Lung (tissue), 12 donors: ENCODE data around the gene MAGED1. TPM values are rescaled to one million over a fixed set of nuclear protein-coding genes. Genes with fewer than 3 reads are reported as not detected.

ENCODE experiments used
- ATAC-seq: fragments of 200-7000 bp; cut with Tn5 transposase; one replicate; pipeline ENCODE4 v1.9.1; 2020; ENCODE audit warnings: moderate number of reproducible peaks; ENCODE audit not compliant: insufficient read depth, low FRiP score
- DNase-seq, 3 donors: peaks; one replicate each; pipeline ENCODE4 v3.0.0-alpha.2; 2013 to 2017
- H3K27ac ChIP-seq, 2 donors: one replicate each; pipeline ENCODE4 v1.5.1; 2013; ENCODE audit warnings: mild to moderate bottlenecking in 2 of 2, moderate library complexity in 2 of 2, control low read depth in 1 of 2, inconsistent platforms in 1 of 2, low read depth in 1 of 2, low read length in 1 of 2
- H3K27me3 ChIP-seq, 3 donors: one replicate each; pipeline ENCODE4 v1.5.1; 2013; ENCODE audit warnings: low read length in 2 of 3; ENCODE audit not compliant: control insufficient read depth in 3 of 3, insufficient read depth in 3 of 3
- H3K36me3 ChIP-seq, 4 donors: one replicate each; pipeline ENCODE4 v1.5.1; 2013; ENCODE audit warnings: low read length in 4 of 4, mild to moderate bottlenecking in 1 of 4, moderate library complexity in 1 of 4; ENCODE audit not compliant: control insufficient read depth in 4 of 4, insufficient read depth in 4 of 4
- H3K4me1 ChIP-seq, 5 donors: one replicate each; pipeline ENCODE4 v1.5.1; 2013; ENCODE audit warnings: low read length in 5 of 5, mild to moderate bottlenecking in 2 of 5, moderate library complexity in 1 of 5; ENCODE audit not compliant: control insufficient read depth in 5 of 5, insufficient read depth in 5 of 5
- H3K4me3 ChIP-seq: one replicate; pipeline ENCODE4 v1.5.1; 2013; ENCODE audit warnings: mild to moderate bottlenecking, control low read depth, moderate library complexity
- H3K9ac ChIP-seq, 2 donors: one replicate each; pipeline ENCODE4 v1.5.1; 2013; ENCODE audit warnings: low read length in 2 of 2, control low read depth in 1 of 2; ENCODE audit not compliant: insufficient read depth in 1 of 2
- H3K9me3 ChIP-seq, 4 donors: one replicate each; pipeline ENCODE4 v1.5.1; 2013; ENCODE audit warnings: low read length in 3 of 4, mild to moderate bottlenecking in 1 of 4, moderate library complexity in 1 of 4; ENCODE audit not compliant: control insufficient read depth in 4 of 4, insufficient read depth in 3 of 4
- WGBS, 2 donors: extraction: QIAGEN DNeasy Blood & Tissue Kit; methylation state at CpG; one replicate each; pipeline ENCODE4 v1.1.7; 2013; 5-methylcytosine and 5-hydroxymethylcytosine counted together
- polyA plus RNA-seq, 2 donors: library from polyadenylated mRNA; stranded (reverse); fragments of 200-250 nt; gene quantifications; one replicate each; pipeline ENCODE4 v1.2.1, GENCODE V29; 2013
- total RNA-seq, 2 donors: library from RNA; depleted of rRNA in 1 of 2; stranded (reverse); fragments of >200 nt in 1 of 2; gene quantifications; one replicate each; pipeline ENCODE4 v1.2.1, GENCODE V29; 2014 to 2021
- TF ChIP-seq, protein P1 (sequence below): IDR thresholded peaks from 2 replicates; pipeline ENCODE4 v1.5.1; 2012; ENCODE audit warnings: mild to moderate bottlenecking; ENCODE audit errors: control extremely low read depth, extremely low read depth
- donor health status: control.
- donor health status: control.
- donor health status: Bipolar disorder and iron deficiency.
- donor health status: healthy.
- donor health status: DM: yes; HTN: yes; CAD: no.

Gene MAGED1
- total and polyA plus RNA-seq, 4 donors, result 28.3 to 111 (median 73.1) TPM

DNA sequence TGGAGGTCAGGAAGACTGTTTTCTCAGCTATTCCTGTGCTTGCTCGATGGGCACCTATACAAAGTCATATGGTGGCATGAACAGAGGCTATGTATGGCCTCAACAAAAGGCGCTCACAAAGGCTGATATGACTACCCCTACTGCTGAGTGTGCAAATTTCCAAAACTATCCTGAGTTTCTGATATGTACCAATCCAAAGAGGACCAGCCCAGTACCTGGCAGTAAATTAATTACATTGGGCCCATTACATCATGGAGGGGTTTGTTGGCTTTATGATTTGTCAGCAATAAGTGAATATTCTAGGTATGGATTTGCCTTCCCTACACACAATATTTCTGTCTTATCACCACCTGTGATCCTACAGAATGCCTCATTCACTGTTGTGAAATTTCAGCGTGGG lies 12.3 kb downstream of the MAGED1 start:
- Histone ChIP-seq H3K9me3 (no peaks in the 10 kb centered on the region), H3K36me3 (peaks cover 4 to 12% (median 8%) of the 10 kb centered on the region in 4 donors), H3K27ac (no peak overlapping the region), H3K9ac (no peak overlapping the region), H3K4me3 (no peak overlapping the region), H3K27me3 (peaks cover 0 to 5% (median 2%) of the 10 kb centered on the region in 3 donors), H3K4me1 (no peaks in the 10 kb centered on the region)
- ATAC-seq, result no peak
- WGBS, 2 donors, result 70 to 87% methylated on average over 3 of the region's 3 CpGs
- TF ChIP-seq, protein P1, sequence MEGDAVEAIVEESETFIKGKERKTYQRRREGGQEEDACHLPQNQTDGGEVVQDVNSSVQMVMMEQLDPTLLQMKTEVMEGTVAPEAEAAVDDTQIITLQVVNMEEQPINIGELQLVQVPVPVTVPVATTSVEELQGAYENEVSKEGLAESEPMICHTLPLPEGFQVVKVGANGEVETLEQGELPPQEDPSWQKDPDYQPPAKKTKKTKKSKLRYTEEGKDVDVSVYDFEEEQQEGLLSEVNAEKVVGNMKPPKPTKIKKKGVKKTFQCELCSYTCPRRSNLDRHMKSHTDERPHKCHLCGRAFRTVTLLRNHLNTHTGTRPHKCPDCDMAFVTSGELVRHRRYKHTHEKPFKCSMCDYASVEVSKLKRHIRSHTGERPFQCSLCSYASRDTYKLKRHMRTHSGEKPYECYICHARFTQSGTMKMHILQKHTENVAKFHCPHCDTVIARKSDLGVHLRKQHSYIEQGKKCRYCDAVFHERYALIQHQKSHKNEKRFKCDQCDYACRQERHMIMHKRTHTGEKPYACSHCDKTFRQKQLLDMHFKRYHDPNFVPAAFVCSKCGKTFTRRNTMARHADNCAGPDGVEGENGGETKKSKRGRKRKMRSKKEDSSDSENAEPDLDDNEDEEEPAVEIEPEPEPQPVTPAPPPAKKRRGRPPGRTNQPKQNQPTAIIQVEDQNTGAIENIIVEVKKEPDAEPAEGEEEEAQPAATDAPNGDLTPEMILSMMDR, result no peak
- DNase-seq, result no peak

DNA sequence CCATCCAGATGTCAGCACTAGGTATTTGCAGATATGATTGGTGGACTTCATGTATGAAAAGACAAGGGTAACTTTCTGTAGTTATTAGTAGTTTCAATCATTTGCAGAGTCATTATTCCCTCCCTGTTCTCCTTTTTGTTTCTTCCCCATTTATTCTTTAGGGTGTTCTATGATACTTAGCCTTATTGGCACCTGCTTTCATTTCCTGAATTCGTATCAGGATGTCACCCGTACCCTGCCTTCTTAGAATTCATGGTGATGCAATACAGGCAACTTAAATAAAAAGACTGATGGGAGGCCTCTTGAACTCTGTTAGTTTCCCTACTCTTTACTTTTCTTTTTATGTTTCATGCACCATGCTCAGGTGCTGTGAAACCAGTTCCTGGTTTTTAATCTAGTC lies 24.2 kb downstream of the MAGED1 start:
- peaks cover 0 to 3% (median 0%) of the 10 kb centered on the region in 3 donors for H3K27me3 ChIP-seq
- WGBS, 2 donors, result 21 to 35% methylated on average over 2 of the region's 2 CpGs
- H3K36me3 ChIP-seq, result no peaks in the 10 kb centered on the region

DNA sequence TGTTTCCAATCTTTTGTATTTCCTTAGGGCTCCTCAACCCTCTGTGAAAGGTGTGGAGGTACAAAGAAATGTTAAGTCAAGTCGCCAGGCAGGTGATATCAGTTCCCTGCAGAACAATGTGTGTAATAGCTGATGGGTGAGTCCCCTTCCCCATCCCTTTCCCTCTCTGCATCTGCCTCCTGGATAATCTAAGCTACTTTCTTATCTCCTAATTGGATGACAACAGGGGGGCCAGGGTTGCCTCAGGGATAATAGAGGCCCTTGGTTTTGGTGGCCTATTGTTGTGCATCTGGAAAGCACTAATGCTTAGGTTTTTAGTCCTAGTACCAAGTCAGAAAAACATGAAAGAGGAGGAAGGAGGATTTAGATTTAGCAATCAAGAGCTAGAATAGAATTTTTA lies 29.1 kb downstream of the MAGED1 start:
- ATAC-seq, result no peak

More for the DNA sequence above, 24.2 kb downstream of the MAGED1 start:
- TF ChIP-seq, protein P1, result no peak
- ATAC-seq (no peak), DNase-seq (no peak)
- Histone ChIP-seq H3K4me3 (no peak overlapping the region), H3K27ac (no peak overlapping the region), H3K9ac (no peak overlapping the region), H3K4me1 (no peaks in the 10 kb centered on the region), H3K9me3 (peaks cover 0 to 3% (median 0%) of the 10 kb centered on the region in 4 donors)

More for the DNA sequence above, 29.1 kb downstream of the MAGED1 start:
- no peak overlapping the region for H3K9ac ChIP-seq
- DNase-seq, result no peak
- TF ChIP-seq, protein P1, result no peak
- no peaks in the 10 kb centered on the region for H3K36me3 ChIP-seq
- H3K4me3 ChIP-seq, result no peak overlapping the region
- H3K9me3 ChIP-seq, result peaks cover 0 to 4% (median 0%) of the 10 kb centered on the region in 4 donors
- H3K4me1 ChIP-seq, result no peaks in the 10 kb centered on the region
- no peak overlapping the region for H3K27ac ChIP-seq
- WGBS, 2 donors, result 46 to 64% methylated on average over 1 of the region's 1 CpG
- peaks cover 0 to 4% (median 3%) of the 10 kb centered on the region in 3 donors for H3K27me3 ChIP-seq
